AG04450 (cell line): ENCODE measurements around the gene RBM17. TPM values are rescaled to one million over a fixed set of nuclear protein-coding genes. Genes with fewer than 3 reads are reported as not detected.

ENCODE experiments used
- CTCF ChIA-PET: fragments of 300-600, 350-600 bp; formaldehyde crosslinking; extraction: SDS; loops from one replicate; lab custom pipeline; 2022; ENCODE audit warnings: antibody characterized with exemption, inconsistent platforms; lab: Charles Lee
- POLR2A ChIA-PET: fragments of 350-600 bp; formaldehyde crosslinking; extraction: SDS; loops from one replicate; lab custom pipeline; 2021; ENCODE audit warnings: antibody characterized with exemption, inconsistent platforms; lab: Yijun Ruan, JAX
- DNase-seq: peaks from one replicate; pipeline ENCODE4 v3.0.0-alpha.2; 2011; ENCODE audit warnings: low read depth, low spot score
- H3K27ac ChIP-seq: one replicate; pipeline ENCODE4 v1.5.1; 2012; ENCODE audit warnings: low read depth, low read length, control low read depth
- H3K27me3 ChIP-seq: one replicate; pipeline ENCODE4 v1.6.0; 2012; ENCODE audit warnings: low read length; ENCODE audit not compliant: control insufficient read depth, insufficient read depth
- H3K4me3 ChIP-seq: 2 replicates; pipeline ENCODE4 v1.5.1; 2011; ENCODE audit warnings: mild to moderate bottlenecking, low read depth, low read length, control low read depth
- H3K9me3 ChIP-seq: 2 replicates; pipeline ENCODE4 v1.5.1; 2012; ENCODE audit warnings: low read length; ENCODE audit not compliant: control insufficient read depth, insufficient read depth
- polyA plus RNA-seq: library from polyadenylated mRNA; depleted of rRNA; stranded (reverse); fragments of >200 nt; gene quantifications from 2 replicates; pipeline ENCODE4 v1.2.3, GENCODE V29; 2011
- TF ChIP-seq, protein P1 (sequence below): IDR thresholded peaks from 2 replicates; pipeline ENCODE4 v1.5.1; 2011; ENCODE audit warnings: low read depth, low read length, control low read depth, inconsistent platforms

RBM17 gene
- polyA plus RNA-seq, 1 experiment = 38.9 TPM

DNA sequence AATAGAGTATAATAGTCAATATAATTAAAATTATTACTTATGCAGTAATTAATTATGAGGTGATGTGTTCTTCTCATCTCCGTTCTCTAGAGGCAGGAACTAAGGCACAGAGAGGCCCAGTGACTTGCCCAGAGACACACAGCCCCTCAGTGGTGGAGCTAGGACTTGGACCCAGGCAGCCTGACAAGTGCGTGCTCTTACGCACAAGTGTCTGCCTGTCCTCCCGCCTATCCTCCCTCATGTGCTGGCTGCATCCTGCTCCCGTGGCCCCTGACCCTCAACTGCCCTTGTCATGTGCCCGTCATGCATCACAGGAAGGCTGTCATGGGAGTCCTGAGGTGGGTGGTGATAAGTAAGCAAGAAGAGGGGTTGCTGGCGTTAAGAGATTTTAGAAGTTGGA, 41.0 kb upstream of the RBM17 start:
- H3K27me3 ChIP-seq = peaks cover 28% of the 10 kb centered on the region
- DNase-seq = no peak
- no peak overlapping the region for H3K27ac ChIP-seq
- POLR2A ChIA-PET = no interaction called here
- no peaks in the 10 kb centered on the region for H3K9me3 ChIP-seq
- no peak overlapping the region for H3K4me3 ChIP-seq
- TF ChIP-seq, protein P1, sequence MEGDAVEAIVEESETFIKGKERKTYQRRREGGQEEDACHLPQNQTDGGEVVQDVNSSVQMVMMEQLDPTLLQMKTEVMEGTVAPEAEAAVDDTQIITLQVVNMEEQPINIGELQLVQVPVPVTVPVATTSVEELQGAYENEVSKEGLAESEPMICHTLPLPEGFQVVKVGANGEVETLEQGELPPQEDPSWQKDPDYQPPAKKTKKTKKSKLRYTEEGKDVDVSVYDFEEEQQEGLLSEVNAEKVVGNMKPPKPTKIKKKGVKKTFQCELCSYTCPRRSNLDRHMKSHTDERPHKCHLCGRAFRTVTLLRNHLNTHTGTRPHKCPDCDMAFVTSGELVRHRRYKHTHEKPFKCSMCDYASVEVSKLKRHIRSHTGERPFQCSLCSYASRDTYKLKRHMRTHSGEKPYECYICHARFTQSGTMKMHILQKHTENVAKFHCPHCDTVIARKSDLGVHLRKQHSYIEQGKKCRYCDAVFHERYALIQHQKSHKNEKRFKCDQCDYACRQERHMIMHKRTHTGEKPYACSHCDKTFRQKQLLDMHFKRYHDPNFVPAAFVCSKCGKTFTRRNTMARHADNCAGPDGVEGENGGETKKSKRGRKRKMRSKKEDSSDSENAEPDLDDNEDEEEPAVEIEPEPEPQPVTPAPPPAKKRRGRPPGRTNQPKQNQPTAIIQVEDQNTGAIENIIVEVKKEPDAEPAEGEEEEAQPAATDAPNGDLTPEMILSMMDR = no peak
- CTCF ChIA-PET = interaction anchor here (0.6 kb wide), 1 partner anchor 34 kb away, joined by 5 read pairs; no protein-coding TSS in a partner anchor

DNA sequence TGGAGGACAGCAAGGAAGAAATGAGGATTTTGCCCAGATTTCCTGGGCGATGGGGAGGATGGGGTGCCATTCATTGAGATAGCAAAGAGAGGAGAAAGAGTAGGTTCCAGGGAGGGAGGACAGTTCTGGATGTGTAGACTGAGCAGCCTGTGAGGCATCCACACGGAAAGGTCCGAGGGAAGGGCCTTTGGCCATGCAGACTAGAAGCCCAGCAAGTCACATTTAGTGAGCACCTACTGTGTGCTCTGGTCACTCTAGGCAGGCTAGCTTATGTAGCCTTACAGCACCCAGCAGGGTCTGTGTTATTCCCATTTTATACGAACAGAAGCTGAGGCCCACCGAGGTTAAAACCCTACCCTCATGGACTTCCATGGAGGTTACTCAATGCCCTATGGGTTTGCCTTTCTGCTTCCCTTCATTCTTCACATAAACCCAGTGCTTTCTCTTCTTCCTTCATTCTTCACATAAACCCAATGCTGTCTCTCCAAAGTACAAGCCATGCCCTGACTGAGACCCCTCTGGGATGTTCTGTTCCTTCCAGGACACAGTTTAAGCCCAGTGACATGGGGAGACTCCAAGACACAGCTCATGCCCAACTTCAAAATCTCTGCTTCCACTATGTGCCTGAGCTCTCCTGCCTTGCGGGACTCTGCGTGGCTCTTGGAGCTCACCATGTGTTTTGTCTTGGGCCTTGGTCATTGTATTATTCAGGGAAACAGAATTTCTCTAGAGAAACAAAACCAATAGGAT, 40.4 kb upstream of the RBM17 start:
- CTCF ChIA-PET = interaction anchor here (1.6 kb wide), 1 partner anchor 38 kb away, joined by 5 read pairs; no protein-coding TSS in a partner anchor
- DNase-seq = no peak

DNA sequence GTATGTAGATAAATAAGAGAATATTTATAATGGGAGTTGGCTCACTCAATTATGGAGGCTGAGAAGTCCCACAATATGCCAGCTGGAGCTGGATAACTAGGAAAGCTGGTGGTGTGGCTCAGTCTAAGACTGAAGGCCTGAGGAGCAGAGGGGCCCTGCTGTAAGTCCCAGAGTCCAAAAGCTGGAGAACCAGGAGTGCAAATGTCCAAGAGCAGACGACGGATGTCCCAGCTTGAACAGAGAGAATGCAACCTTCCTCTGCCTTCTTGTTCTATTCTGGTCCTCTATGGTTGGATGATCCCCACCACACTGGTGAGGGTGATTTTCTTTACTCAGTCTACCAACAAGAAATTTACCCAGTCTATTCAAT, 39.8 kb upstream of the RBM17 start:
- no peak overlapping the region for H3K4me3 ChIP-seq
- no peak overlapping the region for H3K27ac ChIP-seq
- POLR2A ChIA-PET = no interaction called here
- no peaks in the 10 kb centered on the region for H3K9me3 ChIP-seq
- CTCF ChIA-PET = interaction anchor here (1.6 kb wide), 1 partner anchor 37 kb away, joined by 5 read pairs; no protein-coding TSS in a partner anchor
- no peak for DNase-seq
- TF ChIP-seq, protein P1 = no peak
- H3K27me3 ChIP-seq = peaks cover 26% of the 10 kb centered on the region

More for the DNA sequence above, 40.4 kb upstream of the RBM17 start:
- Histone ChIP-seq H3K4me3 (no peak overlapping the region), H3K27me3 (peaks cover 28% of the 10 kb centered on the region), H3K9me3 (no peaks in the 10 kb centered on the region), H3K27ac (no peak overlapping the region)
- POLR2A ChIA-PET = no interaction called here
- TF ChIP-seq, protein P1 = no peak

DNA sequence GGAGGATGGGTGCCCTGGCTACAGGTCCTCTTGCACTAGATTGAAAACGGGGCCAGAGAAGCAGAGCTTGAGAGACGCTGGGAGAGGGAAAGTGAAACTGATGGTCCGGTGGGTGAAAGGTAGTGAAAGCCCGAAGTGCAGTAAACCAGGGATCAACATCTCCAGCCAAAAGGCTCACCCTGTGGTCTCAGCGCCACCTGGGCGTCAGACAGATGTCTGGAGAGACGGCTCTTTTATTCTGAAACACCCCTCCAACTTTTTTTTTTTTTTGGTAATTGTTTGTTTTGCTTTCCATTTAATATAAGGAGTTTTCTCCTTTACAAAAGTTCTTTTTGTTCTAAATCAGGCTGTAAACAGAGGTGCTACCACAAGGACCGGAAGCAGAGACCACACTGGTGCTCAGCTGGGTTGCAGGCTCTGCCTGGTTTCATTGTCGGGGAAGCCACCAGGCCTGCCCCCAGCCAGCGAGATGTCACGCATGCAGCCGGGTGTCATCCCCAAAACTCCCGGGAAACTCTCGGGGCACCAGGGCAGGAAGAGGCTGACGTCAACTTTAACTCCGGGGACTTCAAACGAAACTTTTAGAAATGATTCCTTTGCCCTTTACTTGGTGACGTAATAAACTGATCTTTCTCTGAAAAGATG, 37.9 kb upstream of the RBM17 start:
- ChIA-PET POLR2A (interaction anchor here (0.7 kb wide), 1 partner anchor 42 kb away, joined by 5 read pairs; no protein-coding TSS in a partner anchor), CTCF (interaction anchor here (0.5 kb wide), 1 partner anchor 251 kb away, joined by 3 read pairs; no protein-coding TSS in a partner anchor)
- no peak overlapping the region for H3K27ac ChIP-seq
- DNase-seq = peak; percentile 7
- TF ChIP-seq, protein P1 = peak; percentile 22; the same call in 1 of the 2 replicates
- H3K27me3 ChIP-seq = peaks cover 21% of the 10 kb centered on the region
- no peaks in the 10 kb centered on the region for H3K9me3 ChIP-seq
- H3K4me3 ChIP-seq = peak overlapping the region; percentile 53
